ENCODE results near the gene SEPTIN8.

- TF ChIP-seq CTCF (IDR thresholded peaks at IDR 0.05 in 4 of 5, conservative IDR thresholded peaks at IDR 0.05 in 1 of 5) (no peak), POLR2A (IDR thresholded peaks at IDR 0.05) (no peak)
These were observed 48.2 kb upstream of the SEPTIN8 start for GRCh38 chr5:132825033-132825833.
